Keratinocyte (primary cell): ENCODE measurements around the gene CD37.
A peak's percentile ranks its signal among the peaks of the same experiment; 100 is the strongest.

Experiments
- EZH2 ChIP-seq: IDR thresholded peaks from one replicate; pipeline ENCODE4 v1.6.1; 2012; ENCODE audit warnings: inconsistent platforms, mild to moderate bottlenecking, low read length, moderate library complexity
- TF ChIP-seq, protein P1 (sequence below), 3 experiments: IDR thresholded peaks in 1 of 3; conservative IDR thresholded peaks in 1 of 3; optimal IDR thresholded peaks in 1 of 3; 2 replicates in 2 of 3; 3 replicates in 1 of 3; pipeline versions ENCODE3 to v1.5.1; 2011; ENCODE audit warnings: low read length in 3 of 3, mild to moderate bottlenecking in 3 of 3, moderate library complexity in 2 of 3, control low read depth in 1 of 3, inconsistent platforms in 1 of 3; ENCODE audit not compliant: insufficient read depth in 2 of 3; ENCODE audit errors: extremely low read depth in 1 of 3

DNA sequence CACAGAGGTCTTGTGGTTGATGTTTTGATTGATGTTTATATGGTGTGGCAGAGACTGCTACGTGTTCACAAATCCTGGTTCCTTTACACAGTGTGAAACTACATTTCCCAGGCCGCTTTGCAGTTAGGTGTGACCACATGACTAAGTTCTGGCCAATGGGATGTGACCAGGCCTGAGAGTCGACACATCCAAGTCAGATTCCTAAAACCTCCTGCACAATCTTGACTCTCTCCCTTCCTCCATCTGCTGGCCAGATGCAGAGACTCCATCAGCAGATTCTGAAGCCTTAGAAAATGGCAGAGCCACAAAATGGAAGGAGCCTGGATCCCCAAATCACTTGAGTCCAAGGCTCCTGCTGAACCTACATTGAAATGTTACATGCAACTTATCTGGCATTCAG lies 12.6 kb downstream of the CD37 start:
- TF ChIP-seq EZH2 = no peak
- TF ChIP-seq, protein P1, sequence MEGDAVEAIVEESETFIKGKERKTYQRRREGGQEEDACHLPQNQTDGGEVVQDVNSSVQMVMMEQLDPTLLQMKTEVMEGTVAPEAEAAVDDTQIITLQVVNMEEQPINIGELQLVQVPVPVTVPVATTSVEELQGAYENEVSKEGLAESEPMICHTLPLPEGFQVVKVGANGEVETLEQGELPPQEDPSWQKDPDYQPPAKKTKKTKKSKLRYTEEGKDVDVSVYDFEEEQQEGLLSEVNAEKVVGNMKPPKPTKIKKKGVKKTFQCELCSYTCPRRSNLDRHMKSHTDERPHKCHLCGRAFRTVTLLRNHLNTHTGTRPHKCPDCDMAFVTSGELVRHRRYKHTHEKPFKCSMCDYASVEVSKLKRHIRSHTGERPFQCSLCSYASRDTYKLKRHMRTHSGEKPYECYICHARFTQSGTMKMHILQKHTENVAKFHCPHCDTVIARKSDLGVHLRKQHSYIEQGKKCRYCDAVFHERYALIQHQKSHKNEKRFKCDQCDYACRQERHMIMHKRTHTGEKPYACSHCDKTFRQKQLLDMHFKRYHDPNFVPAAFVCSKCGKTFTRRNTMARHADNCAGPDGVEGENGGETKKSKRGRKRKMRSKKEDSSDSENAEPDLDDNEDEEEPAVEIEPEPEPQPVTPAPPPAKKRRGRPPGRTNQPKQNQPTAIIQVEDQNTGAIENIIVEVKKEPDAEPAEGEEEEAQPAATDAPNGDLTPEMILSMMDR (optimal IDR thresholded peaks at IDR 0.05 in 1 of 3, IDR thresholded peaks at IDR 0.05 in 1 of 3, conservative IDR thresholded peaks at IDR 0.05 in 1 of 3; ENCODE audit: extremely low read depth in 1 of 3, insufficient read depth in 2 of 3, low read length in 3 of 3) = peak; percentile 5 to 21 (median 12)
